ENCODE measurements around the gene PRDM12.

The PRDM12 gene

DNA sequence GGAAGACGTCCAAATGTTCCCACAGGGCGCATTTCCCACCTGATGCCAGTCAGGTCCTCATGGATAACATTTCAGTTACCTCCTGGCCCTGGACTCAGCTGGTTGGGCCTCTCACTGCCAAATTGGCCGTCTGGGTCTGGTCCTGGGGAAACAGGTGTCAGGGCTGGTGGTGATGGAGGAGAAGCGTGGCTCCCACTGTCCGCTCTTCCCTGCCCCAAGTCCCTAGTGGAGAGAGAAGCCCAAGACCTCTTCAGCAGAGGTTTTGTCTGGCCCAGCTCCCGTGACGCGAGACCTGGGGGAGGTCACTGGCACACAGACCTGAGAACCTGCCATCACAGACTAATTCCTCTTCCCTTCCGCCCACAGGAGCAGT lies 27.8 kb upstream of the PRDM12 start:
- no peaks in the 10 kb centered on the region for H3K36me3 ChIP-seq (ENCODE audit: insufficient read depth, low read length)
- H3K27me3 ChIP-seq (ENCODE audit: insufficient read depth, low read length) = no peaks in the 10 kb centered on the region
- H3K4me1 ChIP-seq (ENCODE audit: control insufficient read depth, insufficient read depth, low read length, unreplicated experiment) = no peaks in the 10 kb centered on the region
- H3K79me2 ChIP-seq (ENCODE audit: control insufficient read depth, insufficient read depth, low read length, unreplicated experiment) = no peaks in the 10 kb centered on the region
- no peak overlapping the region for H3K4me3 ChIP-seq (ENCODE audit: low read depth, low read length)
- H3K27ac ChIP-seq (ENCODE audit: low read depth, low read length) = no peak overlapping the region
- H2AFZ ChIP-seq (ENCODE audit: low read length, unreplicated experiment) = no peak overlapping the region

DNA sequence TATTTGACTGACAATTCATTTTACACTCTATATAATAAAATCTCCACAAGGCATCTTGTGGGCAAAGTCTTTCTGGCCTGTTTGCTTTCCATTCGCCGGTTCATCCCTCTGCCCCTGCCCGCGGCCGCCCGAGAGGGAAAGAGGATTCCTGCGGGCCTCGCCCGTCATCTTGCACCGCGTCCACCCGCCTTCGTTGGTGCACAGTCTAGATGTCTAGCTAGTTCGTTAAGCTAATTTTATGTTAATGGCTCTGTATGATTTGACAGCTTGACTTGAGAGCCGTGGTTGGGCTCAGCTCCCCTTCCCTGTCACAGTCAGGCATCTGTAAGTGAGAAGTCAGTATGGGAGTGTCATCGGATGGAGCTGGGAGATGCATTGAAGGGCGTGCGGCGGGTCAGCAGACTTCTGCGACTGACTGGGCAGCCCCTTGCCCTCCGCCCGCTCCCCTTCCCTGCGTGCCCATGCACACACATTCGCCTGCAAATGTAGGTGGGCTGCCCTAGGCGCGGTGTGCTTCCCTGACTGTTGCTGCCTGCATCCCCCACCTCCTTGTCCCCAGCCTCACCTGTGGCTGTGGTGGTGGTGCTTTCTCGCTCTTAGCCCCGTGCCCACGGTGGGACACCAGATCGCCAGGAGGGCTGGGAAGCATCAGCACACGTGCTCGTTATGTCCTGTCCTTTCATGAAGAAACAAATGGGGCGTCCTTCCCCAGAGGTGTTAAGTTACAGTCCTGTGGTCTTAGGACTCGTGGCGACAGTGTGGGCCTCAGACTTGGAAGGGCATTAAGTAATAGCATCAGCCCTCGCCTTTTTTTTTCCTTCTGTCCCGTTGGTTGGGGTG lies 25.9 kb upstream of the PRDM12 start:
- H3K27me3 ChIP-seq (ENCODE audit: insufficient read depth, low read length) = no peaks in the 10 kb centered on the region
- no peaks in the 10 kb centered on the region for H3K36me3 ChIP-seq (ENCODE audit: insufficient read depth, low read length)
- no peak overlapping the region for H3K4me3 ChIP-seq (ENCODE audit: low read depth, low read length)
- no peaks in the 10 kb centered on the region for H3K4me1 ChIP-seq (ENCODE audit: control insufficient read depth, insufficient read depth, low read length, unreplicated experiment)
- no peak overlapping the region for H2AFZ ChIP-seq (ENCODE audit: low read length, unreplicated experiment)
- H3K79me2 ChIP-seq (ENCODE audit: control insufficient read depth, insufficient read depth, low read length, unreplicated experiment) = no peaks in the 10 kb centered on the region
- H3K27ac ChIP-seq (ENCODE audit: low read depth, low read length) = no peak overlapping the region

DNA sequence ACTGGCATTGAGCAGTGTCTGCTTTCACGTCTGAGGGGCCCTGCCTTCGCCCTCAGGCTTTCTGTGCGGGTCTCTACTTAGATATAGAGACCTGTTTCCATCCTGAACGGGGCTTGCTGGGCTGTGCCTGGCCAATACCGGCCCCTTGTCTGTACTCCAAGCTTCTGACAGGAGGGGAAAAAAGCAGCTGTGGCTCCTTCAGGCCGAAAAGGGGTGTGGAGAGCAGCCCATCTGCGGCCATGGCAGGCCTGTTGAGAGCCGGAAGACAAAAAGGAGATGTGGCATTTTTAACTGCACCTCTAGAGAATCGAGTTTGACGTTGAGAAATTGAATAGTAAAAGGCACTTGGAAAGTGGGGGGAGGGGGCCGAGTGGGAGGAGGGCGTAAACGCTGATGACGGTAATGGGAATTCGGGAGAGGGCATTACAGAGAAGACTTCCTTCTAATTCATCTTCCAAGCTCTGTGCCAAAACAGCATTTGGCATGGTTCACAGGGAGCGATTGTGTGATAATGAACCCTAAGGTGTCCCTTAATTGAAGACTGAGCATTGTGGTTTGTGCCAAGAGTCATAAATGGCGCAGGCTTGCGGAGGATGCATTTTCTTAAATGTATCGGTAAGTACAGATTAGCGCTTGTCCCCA lies 25.1 kb upstream of the PRDM12 start:
- Histone ChIP-seq H3K4me3 (ENCODE audit: low read depth, low read length) (no peak overlapping the region), H3K4me1 (ENCODE audit: control insufficient read depth, insufficient read depth, low read length, unreplicated experiment) (no peaks in the 10 kb centered on the region), H2AFZ (ENCODE audit: low read length, unreplicated experiment) (no peak overlapping the region), H3K27me3 (ENCODE audit: insufficient read depth, low read length) (no peaks in the 10 kb centered on the region), H3K79me2 (ENCODE audit: control insufficient read depth, insufficient read depth, low read length, unreplicated experiment) (no peaks in the 10 kb centered on the region), H3K27ac (ENCODE audit: low read depth, low read length) (no peak overlapping the region), H3K36me3 (ENCODE audit: insufficient read depth, low read length) (no peaks in the 10 kb centered on the region)

DNA sequence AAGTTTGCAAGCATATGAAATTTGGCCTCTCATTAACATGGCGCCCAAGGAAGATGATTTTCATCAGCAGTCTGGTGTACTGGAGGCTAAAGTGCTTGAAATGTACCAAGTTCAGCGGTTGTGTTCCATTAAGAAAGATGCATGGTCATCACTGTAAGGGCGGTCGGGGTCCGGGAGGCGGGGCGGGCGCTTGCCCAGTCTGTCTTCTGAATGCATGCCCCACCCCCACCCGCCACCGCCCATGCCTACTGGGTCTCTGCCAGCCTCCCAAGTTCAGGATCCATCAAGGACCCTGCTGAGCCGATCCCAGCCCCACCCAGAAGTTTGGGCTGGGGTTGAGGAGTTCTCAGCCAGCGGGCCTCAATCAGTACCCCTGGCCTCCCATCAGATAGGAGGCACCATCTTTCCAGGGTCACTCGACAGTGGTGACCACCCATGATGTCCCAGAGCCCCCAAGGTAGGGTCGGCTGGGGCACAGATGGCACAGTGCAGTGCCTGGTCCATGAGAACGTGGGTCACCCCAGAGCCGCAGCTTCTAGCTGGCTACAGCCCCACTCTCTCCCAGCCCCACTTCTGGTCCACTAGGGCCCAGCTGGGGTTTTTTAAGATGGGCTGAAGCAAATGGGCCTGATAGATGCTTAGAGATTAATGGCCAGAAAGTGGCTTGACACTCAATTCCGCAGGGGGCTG lies 24.4 kb upstream of the PRDM12 start:
- Histone ChIP-seq H2AFZ (ENCODE audit: low read length, unreplicated experiment) (no peak overlapping the region), H3K27me3 (ENCODE audit: insufficient read depth, low read length) (no peaks in the 10 kb centered on the region), H3K79me2 (ENCODE audit: control insufficient read depth, insufficient read depth, low read length, unreplicated experiment) (no peaks in the 10 kb centered on the region), H3K27ac (ENCODE audit: low read depth, low read length) (no peak overlapping the region), H3K4me1 (ENCODE audit: control insufficient read depth, insufficient read depth, low read length, unreplicated experiment) (no peaks in the 10 kb centered on the region), H3K36me3 (ENCODE audit: insufficient read depth, low read length) (no peaks in the 10 kb centered on the region), H3K4me3 (ENCODE audit: low read depth, low read length) (no peak overlapping the region)

DNA sequence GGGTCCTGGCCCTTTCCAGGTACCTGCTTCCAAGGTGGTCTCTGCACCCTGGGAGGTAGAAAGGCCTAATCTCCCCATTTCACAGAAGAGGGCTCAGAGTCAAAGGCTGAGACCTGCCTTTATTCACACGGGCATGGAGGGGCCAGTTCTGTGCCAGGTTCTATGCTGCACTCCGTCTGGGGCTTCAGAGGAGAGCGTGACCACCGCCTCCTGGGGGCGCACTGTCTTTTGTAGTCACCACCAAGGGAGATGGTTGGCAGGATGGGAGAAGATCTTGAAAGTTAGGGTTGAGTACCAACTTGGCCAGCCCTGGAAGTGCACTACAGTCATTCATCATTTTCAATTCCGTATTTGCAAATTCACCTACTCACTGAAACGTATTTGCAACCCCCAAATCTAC lies 23.7 kb upstream of the PRDM12 start:
- Histone ChIP-seq H3K27me3 (ENCODE audit: insufficient read depth, low read length) (no peaks in the 10 kb centered on the region), H2AFZ (ENCODE audit: low read length, unreplicated experiment) (no peak overlapping the region), H3K79me2 (ENCODE audit: control insufficient read depth, insufficient read depth, low read length, unreplicated experiment) (no peaks in the 10 kb centered on the region), H3K27ac (ENCODE audit: low read depth, low read length) (no peak overlapping the region), H3K4me3 (ENCODE audit: low read depth, low read length) (no peak overlapping the region), H3K4me1 (ENCODE audit: control insufficient read depth, insufficient read depth, low read length, unreplicated experiment) (no peaks in the 10 kb centered on the region), H3K36me3 (ENCODE audit: insufficient read depth, low read length) (no peaks in the 10 kb centered on the region)

DNA sequence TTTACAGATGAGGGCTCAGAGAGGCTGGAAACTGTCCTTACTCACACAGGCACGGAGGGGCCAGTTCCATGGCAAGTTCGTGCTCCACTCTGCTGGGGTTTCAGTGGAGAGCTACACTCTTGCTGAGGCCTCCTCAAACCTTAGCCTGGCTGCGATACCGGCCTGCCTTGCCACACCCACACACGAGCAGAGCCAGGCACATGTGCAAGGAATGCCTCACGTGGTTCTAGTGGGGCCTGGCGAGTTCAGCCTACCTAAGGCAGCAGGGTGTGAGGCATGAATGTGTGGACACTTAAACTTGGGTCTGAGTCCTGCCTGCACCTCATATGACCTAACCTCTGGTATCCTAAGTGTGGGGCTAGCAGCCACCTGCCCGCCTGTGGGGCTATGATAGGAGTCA lies 21.5 kb upstream of the PRDM12 start:
- Histone ChIP-seq H3K4me1 (ENCODE audit: control insufficient read depth, insufficient read depth, low read length, unreplicated experiment) (no peaks in the 10 kb centered on the region), H3K36me3 (ENCODE audit: insufficient read depth, low read length) (no peaks in the 10 kb centered on the region), H3K27me3 (ENCODE audit: insufficient read depth, low read length) (no peaks in the 10 kb centered on the region), H3K79me2 (ENCODE audit: control insufficient read depth, insufficient read depth, low read length, unreplicated experiment) (no peaks in the 10 kb centered on the region), H3K27ac (ENCODE audit: low read depth, low read length) (no peak overlapping the region), H2AFZ (ENCODE audit: low read length, unreplicated experiment) (no peak overlapping the region), H3K4me3 (ENCODE audit: low read depth, low read length) (no peak overlapping the region)

DNA sequence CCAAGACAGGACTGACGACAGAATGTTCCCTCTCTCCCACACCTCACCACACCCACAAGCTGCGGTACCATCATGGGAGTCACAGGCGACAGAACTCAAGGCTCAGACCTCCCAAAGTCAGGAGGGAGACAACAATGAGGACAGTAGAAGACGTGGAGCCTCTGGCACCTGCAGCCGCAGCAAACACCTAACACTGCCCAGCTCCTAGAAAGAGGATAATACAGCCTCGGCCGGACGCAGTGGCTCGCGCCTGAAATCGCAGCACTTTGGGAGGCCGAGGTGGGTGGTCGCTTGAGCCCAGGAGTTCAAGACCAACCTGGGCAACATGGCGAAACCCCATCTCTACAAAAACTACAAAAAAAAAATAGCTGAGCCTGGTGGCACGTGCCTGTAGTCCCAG lies 13.2 kb upstream of the PRDM12 start:
- H3K27me3 ChIP-seq (ENCODE audit: insufficient read depth, low read length) = peaks cover 4% of the 10 kb centered on the region; the same call in 1 of the 2 replicates
- no peaks in the 10 kb centered on the region for H3K36me3 ChIP-seq (ENCODE audit: insufficient read depth, low read length)
- no peak overlapping the region for H3K27ac ChIP-seq (ENCODE audit: low read depth, low read length)
- H3K79me2 ChIP-seq (ENCODE audit: control insufficient read depth, insufficient read depth, low read length, unreplicated experiment) = no peaks in the 10 kb centered on the region
- no peaks in the 10 kb centered on the region for H3K4me1 ChIP-seq (ENCODE audit: control insufficient read depth, insufficient read depth, low read length, unreplicated experiment)
- H3K4me3 ChIP-seq (ENCODE audit: low read depth, low read length) = no peak overlapping the region
- H2AFZ ChIP-seq (ENCODE audit: low read length, unreplicated experiment) = no peak overlapping the region

DNA sequence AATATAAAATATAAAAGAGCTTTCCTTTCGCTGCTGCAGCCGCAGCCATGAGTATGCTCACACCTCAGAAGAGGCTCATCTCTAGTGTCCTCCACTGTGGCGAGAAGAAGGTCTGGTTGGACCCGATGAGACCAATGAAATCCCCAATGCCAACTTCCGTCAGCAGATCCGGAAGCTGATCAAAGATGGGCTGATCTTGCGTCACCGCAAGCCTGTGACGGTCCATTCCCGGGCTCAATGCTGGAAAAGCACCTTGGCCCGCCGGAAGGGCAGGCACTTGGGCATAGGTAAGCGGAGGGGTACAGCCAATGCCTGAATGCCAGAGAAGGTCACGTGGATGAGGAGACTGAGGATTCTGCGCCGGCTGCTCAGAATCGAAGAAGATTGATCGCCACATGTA lies 12.6 kb upstream of the PRDM12 start:
- H3K27ac ChIP-seq (ENCODE audit: low read depth, low read length) = no peak overlapping the region
- no peaks in the 10 kb centered on the region for H3K36me3 ChIP-seq (ENCODE audit: insufficient read depth, low read length)
- no peak overlapping the region for H2AFZ ChIP-seq (ENCODE audit: low read length, unreplicated experiment)
- no peaks in the 10 kb centered on the region for H3K79me2 ChIP-seq (ENCODE audit: control insufficient read depth, insufficient read depth, low read length, unreplicated experiment)
- H3K4me1 ChIP-seq (ENCODE audit: control insufficient read depth, insufficient read depth, low read length, unreplicated experiment) = no peaks in the 10 kb centered on the region
- no peak overlapping the region for H3K4me3 ChIP-seq (ENCODE audit: low read depth, low read length)
- peaks cover 9% of the 10 kb centered on the region for H3K27me3 ChIP-seq (ENCODE audit: insufficient read depth, low read length)

DNA sequence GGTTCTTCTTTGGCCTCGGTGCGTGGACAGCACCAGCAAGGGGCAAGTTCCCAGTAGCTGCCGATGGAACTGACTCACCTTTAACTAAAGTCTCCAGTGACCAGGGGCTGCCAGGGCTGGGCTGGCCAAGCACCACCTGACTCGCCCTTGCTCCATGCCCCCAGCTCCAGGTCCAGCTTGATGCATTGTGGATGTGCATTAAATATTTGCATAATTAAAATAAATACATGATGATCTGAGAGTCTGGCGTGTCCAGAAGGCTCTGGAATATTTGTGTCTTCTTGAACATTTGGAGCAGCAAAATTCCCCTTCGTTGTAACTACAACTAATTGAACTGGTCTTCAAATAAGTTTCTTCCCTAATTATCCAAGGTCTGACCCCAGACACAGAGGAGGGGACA lies 9.5 kb upstream of the PRDM12 start:
- Histone ChIP-seq H2AFZ (ENCODE audit: low read length, unreplicated experiment) (no peak overlapping the region), H3K79me2 (ENCODE audit: control insufficient read depth, insufficient read depth, low read length, unreplicated experiment) (no peaks in the 10 kb centered on the region), H3K36me3 (ENCODE audit: insufficient read depth, low read length) (no peaks in the 10 kb centered on the region), H3K4me1 (ENCODE audit: control insufficient read depth, insufficient read depth, low read length, unreplicated experiment) (no peaks in the 10 kb centered on the region), H3K4me3 (ENCODE audit: low read depth, low read length) (no peak overlapping the region), H3K27me3 (ENCODE audit: insufficient read depth, low read length) (peaks cover 37% of the 10 kb centered on the region), H3K27ac (ENCODE audit: low read depth, low read length) (no peak overlapping the region)

DNA sequence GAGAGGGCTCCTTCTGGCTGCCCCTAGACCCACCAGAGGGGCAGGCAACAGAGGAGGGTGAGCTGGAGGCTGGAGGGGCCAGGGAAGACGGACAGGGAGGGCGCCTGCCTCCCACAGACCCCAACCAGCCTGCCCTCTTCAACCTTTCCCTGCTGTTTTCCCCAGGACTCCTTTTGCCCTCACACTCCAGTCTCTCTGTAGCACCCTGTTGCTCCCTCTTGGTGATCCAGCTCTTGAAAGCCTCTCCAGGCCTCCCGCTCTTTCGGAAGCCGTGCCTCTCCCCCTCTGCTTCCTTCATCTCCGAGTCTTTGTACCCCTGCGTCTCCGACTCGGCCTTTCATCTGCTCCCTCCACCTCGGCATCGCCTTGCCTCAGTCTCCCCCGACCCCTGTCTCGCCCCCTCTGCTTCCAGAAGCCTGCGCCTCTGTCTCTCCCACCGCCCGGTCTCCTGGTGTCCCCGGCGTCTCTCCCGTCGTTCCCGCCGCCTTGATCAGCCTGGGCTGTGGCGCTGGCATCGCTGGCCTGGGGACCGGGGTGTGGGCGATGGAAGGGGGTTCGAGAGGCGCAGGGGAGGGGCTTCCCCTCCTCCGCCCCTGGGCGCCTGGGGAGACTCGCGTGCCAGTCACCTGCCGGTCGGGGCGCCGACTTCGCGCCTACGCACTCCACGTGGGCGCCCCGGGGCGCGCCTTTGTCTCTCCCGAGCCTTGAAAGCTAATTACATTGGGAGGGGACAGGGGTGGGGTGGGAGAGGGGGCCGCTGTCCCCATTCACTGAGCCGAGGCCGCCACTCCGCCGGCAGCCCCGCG lies 5.3 kb upstream of the PRDM12 start:
- no peak overlapping the region for H2AFZ ChIP-seq (ENCODE audit: low read length, unreplicated experiment)
- H3K79me2 ChIP-seq (ENCODE audit: control insufficient read depth, insufficient read depth, low read length, unreplicated experiment) = no peaks in the 10 kb centered on the region
- H3K4me3 ChIP-seq (ENCODE audit: low read depth, low read length) = no peak overlapping the region
- no peaks in the 10 kb centered on the region for H3K4me1 ChIP-seq (ENCODE audit: control insufficient read depth, insufficient read depth, low read length, unreplicated experiment)
- peaks cover 76% of the 10 kb centered on the region for H3K27me3 ChIP-seq (ENCODE audit: insufficient read depth, low read length)
- H3K36me3 ChIP-seq (ENCODE audit: insufficient read depth, low read length) = no peaks in the 10 kb centered on the region
- H3K27ac ChIP-seq (ENCODE audit: low read depth, low read length) = no peak overlapping the region

All from ACC112 (cell line).